Panc1 (cell line): ENCODE results near the gene CORO2A.

ENCODE experiments used
- CTCF ChIP-seq: fragments of 450-650 bp; IDR thresholded peaks from 2 replicates; pipeline ENCODE4 v1.5.1; 2017; ENCODE audit warnings: mild to moderate bottlenecking
- POLR2AphosphoS5 ChIP-seq: IDR thresholded peaks from 2 replicates; pipeline ENCODE4 v1.6.1; 2012; ENCODE audit warnings: mild to moderate bottlenecking, low read depth, low read length, moderate library complexity
- SIN3A ChIP-seq: IDR thresholded peaks from 2 replicates; pipeline ENCODE4 v1.6.1; 2012; ENCODE audit warnings: low read depth, mild to moderate bottlenecking, low read length, moderate library complexity, borderline replicate concordance; ENCODE audit not compliant: insufficient read depth
- TCF7L2 ChIP-seq: IDR thresholded peaks from 2 replicates; pipeline ENCODE4 v1.6.1; 2011; ENCODE audit warnings: mild to moderate bottlenecking, low read depth, low read length, inconsistent platforms
- TF ChIP-seq, protein P1 (sequence below), 2 experiments: IDR thresholded peaks; 2 replicates each; pipeline ENCODE4 v1.6.1; 2011 to 2012; ENCODE audit warnings: low read depth in 2 of 2, control low read depth in 1 of 2, low read length in 1 of 2, mild to moderate bottlenecking in 1 of 2, moderate library complexity in 1 of 2; ENCODE audit not compliant: insufficient read depth in 1 of 2

DNA sequence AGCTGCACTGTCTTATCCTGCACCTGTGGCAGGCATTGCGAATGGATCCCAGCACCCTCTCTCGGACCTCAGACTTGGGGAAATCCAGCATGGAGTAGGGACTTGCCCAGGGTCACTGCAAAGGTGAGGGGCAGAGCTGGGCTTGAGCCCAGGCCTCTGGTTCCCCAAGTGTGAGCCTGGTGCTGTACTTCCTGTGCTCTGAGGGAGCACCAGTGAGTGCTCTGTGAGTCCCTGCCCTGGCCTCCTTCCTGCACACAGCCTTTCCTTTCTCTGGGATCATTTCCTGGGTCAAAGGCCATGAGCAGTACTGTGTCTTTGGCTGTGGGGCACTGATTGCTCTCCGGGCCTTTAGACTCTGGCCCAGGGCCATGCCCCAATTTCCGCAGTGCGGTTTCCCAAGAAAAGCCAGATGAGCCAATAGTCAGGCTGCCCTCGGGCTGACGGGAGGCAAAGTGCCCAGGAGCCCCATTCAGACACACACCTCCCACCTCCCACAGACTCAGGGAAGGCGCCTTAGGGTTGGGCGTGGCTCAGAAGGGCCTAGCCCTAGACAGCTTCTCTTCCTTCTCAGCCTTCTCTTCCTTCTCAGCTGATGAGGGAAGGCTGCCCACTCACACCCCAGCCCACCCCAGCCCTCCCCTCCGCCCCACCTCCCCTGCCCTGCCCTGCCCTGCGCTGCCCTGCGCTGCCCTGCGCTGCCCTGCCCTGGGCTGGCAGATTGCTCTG is 50.1 kb downstream of the CORO2A start:
- TF ChIP-seq CTCF (no peak), POLR2AphosphoS5 (no peak), TCF7L2 (no peak), SIN3A (no peak)
- TF ChIP-seq, protein P1, sequence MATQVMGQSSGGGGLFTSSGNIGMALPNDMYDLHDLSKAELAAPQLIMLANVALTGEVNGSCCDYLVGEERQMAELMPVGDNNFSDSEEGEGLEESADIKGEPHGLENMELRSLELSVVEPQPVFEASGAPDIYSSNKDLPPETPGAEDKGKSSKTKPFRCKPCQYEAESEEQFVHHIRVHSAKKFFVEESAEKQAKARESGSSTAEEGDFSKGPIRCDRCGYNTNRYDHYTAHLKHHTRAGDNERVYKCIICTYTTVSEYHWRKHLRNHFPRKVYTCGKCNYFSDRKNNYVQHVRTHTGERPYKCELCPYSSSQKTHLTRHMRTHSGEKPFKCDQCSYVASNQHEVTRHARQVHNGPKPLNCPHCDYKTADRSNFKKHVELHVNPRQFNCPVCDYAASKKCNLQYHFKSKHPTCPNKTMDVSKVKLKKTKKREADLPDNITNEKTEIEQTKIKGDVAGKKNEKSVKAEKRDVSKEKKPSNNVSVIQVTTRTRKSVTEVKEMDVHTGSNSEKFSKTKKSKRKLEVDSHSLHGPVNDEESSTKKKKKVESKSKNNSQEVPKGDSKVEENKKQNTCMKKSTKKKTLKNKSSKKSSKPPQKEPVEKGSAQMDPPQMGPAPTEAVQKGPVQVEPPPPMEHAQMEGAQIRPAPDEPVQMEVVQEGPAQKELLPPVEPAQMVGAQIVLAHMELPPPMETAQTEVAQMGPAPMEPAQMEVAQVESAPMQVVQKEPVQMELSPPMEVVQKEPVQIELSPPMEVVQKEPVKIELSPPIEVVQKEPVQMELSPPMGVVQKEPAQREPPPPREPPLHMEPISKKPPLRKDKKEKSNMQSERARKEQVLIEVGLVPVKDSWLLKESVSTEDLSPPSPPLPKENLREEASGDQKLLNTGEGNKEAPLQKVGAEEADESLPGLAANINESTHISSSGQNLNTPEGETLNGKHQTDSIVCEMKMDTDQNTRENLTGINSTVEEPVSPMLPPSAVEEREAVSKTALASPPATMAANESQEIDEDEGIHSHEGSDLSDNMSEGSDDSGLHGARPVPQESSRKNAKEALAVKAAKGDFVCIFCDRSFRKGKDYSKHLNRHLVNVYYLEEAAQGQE (IDR thresholded peaks at IDR 0.05; ENCODE audit: insufficient read depth in 1 of 2, low read depth in 2 of 2, low read length in 1 of 2): no peak
